Measurements from ENCODE around the gene ZCCHC4. TPM values are rescaled to one million over a fixed set of nuclear protein-coding genes. Genes with fewer than 3 reads are reported as not detected.

ZCCHC4 gene
- total and polyA plus RNA-seq, 8 donors = 2.2 to 6.6 (median 3.4) TPM

- Histone ChIP-seq H3K27ac (no peak overlapping the region), H3K9me3 (no peaks in the 10 kb centered on the region), H3K27me3 (no peaks in the 10 kb centered on the region), H3K36me3 (no peaks in the 10 kb centered on the region), H3K4me1 (peaks cover 0 to 2% (median 1%) of the 10 kb centered on the region in 3 donors), H3K4me3 (no peak overlapping the region)
- FAIRE-seq (no peak), ATAC-seq (no peak), DNase-seq (no peak)
- no peak for TF ChIP-seq CTCF (IDR thresholded peaks at IDR 0.05)
- 73 to 75% methylated on average over 2 of the region's 2 CpGs for WGBS, 2 donors
- intact Hi-C loops (cut with DNase I) = no loop called here
These were observed 4.3 kb upstream of the ZCCHC4 start for GRCh38 chr4:25308306-25308705.

- ATAC-seq = no peak
- Histone ChIP-seq H3K9me3 (no peaks in the 10 kb centered on the region), H3K4me1 (peaks cover 0 to 6% (median 4%) of the 10 kb centered on the region in 3 donors), H3K27me3 (no peaks in the 10 kb centered on the region), H3K36me3 (no peaks in the 10 kb centered on the region), H3K27ac (no peak overlapping the region), H3K4me3 (no peak overlapping the region)
- WGBS, 2 donors = 63 to 67% methylated on average over 7 of the region's 7 CpGs
- intact Hi-C loops (cut with DNase I) = no loop called here
- no peak for FAIRE-seq
- no peak for DNase-seq
- no peak for TF ChIP-seq CTCF (IDR thresholded peaks at IDR 0.05)
These were observed 3.8 kb upstream of the ZCCHC4 start for GRCh38 chr4:25308761-25309160.

- H3K36me3 ChIP-seq = no peaks in the 10 kb centered on the region
- no peak for TF ChIP-seq CTCF (IDR thresholded peaks at IDR 0.05)
- H3K4me3 ChIP-seq = no peak overlapping the region
- no peak for FAIRE-seq
- H3K9me3 ChIP-seq = no peaks in the 10 kb centered on the region
- no peaks in the 10 kb centered on the region for H3K27me3 ChIP-seq
- WGBS, 2 donors = 85 to 90% methylated on average over 4 of the region's 4 CpGs
- intact Hi-C loops (cut with DNase I) = no loop called here
- no peak overlapping the region for H3K27ac ChIP-seq
- H3K4me1 ChIP-seq = peaks cover 0 to 7% (median 4%) of the 10 kb centered on the region in 3 donors
- no peak for DNase-seq
- ATAC-seq = no peak
These were observed 2.3 kb upstream of the ZCCHC4 start for GRCh38 chr4:25310066-25310802.

- peaks cover 0 to 7% (median 4%) of the 10 kb centered on the region in 3 donors for H3K4me1 ChIP-seq
- no peaks in the 10 kb centered on the region for H3K36me3 ChIP-seq
- intact Hi-C loops (cut with DNase I) = no loop called here
- ATAC-seq (no peak), FAIRE-seq (no peak), DNase-seq (no peak)
- 67 to 84% methylated on average over 1 of the region's 1 CpG for WGBS, 2 donors
- H3K27me3 ChIP-seq = no peaks in the 10 kb centered on the region
- H3K9me3 ChIP-seq = no peaks in the 10 kb centered on the region
- no peak for TF ChIP-seq CTCF (IDR thresholded peaks at IDR 0.05)
- no peak overlapping the region for H3K27ac ChIP-seq
- H3K4me3 ChIP-seq = no peak overlapping the region
These were observed 1.8 kb upstream of the ZCCHC4 start for GRCh38 chr4:25310803-25311166.

GRCh38 chr4:25313201-25313895 is 774 bp downstream of the ZCCHC4 start:
- intact Hi-C loops (cut with DNase I) = no loop called here
- peak overlapping the region in 1 of 4 donors; percentile 72 for H3K27ac ChIP-seq
- no peak for FAIRE-seq
- H3K4me1 ChIP-seq = peaks cover 0 to 7% (median 4%) of the 10 kb centered on the region in 3 donors
- H3K27me3 ChIP-seq = no peaks in the 10 kb centered on the region
- DNase-seq = no peak
- ATAC-seq = peak in 2 of 4 donors; percentile 8 to 13
- H3K36me3 ChIP-seq = no peaks in the 10 kb centered on the region
- H3K9me3 ChIP-seq = no peaks in the 10 kb centered on the region
- no peak for TF ChIP-seq CTCF (IDR thresholded peaks at IDR 0.05)
- WGBS, 2 donors = 11 to 15% methylated on average over 23 of the region's 23 CpGs
- peak overlapping the region; percentile 38 to 69 (median 62) for H3K4me3 ChIP-seq

Data from pancreas (tissue), 10 donors.